ENCODE results near the gene MRPS2.

- TF ChIP-seq CTCF (IDR thresholded peaks at IDR 0.05) (no peak), POLR2AphosphoS5 (IDR thresholded peaks at IDR 0.05) (no peak)
Measured at GRCh38 chr9:135533674-135534073, 33.2 kb downstream of the MRPS2 start.
